A549 (cell line): Measurements from ENCODE around the gene RPS15. TPM values are rescaled to one million over a fixed set of nuclear protein-coding genes. Genes with fewer than 3 reads are reported as not detected.
"Not testable (repeated sequence)": the region's sequence is repeated elsewhere in the genome, so short reads cannot be mapped to it uniquely, and the experiment has no call there.

ENCODE experiments used
- ATAC-seq, 2 experiments: fragments of 200-7000 bp in 1 of 2; fragments of >200 bp in 1 of 2; cut with Nextera tagmentation in 1 of 2; cut with Tn5 transposase in 1 of 2; 3 replicates each; pipeline versions ENCODE4 v1.8.0 to v1.9.1; 2018 to 2020; ENCODE audit warnings: mild to moderate bottlenecking in 1 of 2, moderate library complexity in 1 of 2
- CTCF ChIA-PET: fragments of 300-600 bp; sonication (Branson Sonifier 250); formaldehyde crosslinking; extraction: SDS; loops from one replicate; lab custom pipeline; 2021; ENCODE audit warnings: antibody characterized with exemption, inconsistent platforms; lab: Yijun Ruan, JAX
- POLR2A ChIA-PET: fragments of 350-600 bp; formaldehyde crosslinking; extraction: SDS; loops from one replicate; lab custom pipeline; 2021; ENCODE audit warnings: antibody characterized with exemption, inconsistent platforms; lab: Yijun Ruan, JAX
- DNase-seq, 2 experiments: peaks; one replicate each; pipeline versions ENCODE4 v3.0.0 to v3.0.0-alpha.2; 2011 to 2016; ENCODE audit warnings: low read depth in 1 of 2, low spot score in 1 of 2
- FAIRE-seq: peaks from 2 replicates; lab custom pipeline; 2011; peaks lifted over from hg19 to GRCh38; lab: Jason Lieb, UNC
- H3K27ac ChIP-seq, 2 experiments: fragments of >200 bp; sonication (Bioruptor Twin); formaldehyde crosslinking; 3 replicates each; pipeline ENCODE4 v1.5.1; 2016 to 2017
- H3K4me1 ChIP-seq: fragments of >200 bp; sonication (Bioruptor Twin); formaldehyde crosslinking; 3 replicates; pipeline ENCODE4 v1.6.1; 2016
- H3K4me2 ChIP-seq: fragments of >200 bp; sonication (Bioruptor Twin); formaldehyde crosslinking; 3 replicates; pipeline ENCODE4 v1.6.1; 2016
- H3K4me3 ChIP-seq: fragments of >200 bp; sonication (Bioruptor Twin); formaldehyde crosslinking; 3 replicates; pipeline ENCODE4 v1.5.1; 2016
- H3K9me3 ChIP-seq: fragments of >200 bp; sonication (Bioruptor Twin); formaldehyde crosslinking; 3 replicates; pipeline ENCODE4 v1.6.1; 2016
- BHLHE40 ChIP-seq: IDR thresholded peaks from 2 replicates; pipeline ENCODE4 v1.6.1; 2012; ENCODE audit warnings: low read depth, low read length, inconsistent platforms
- CBX8 ChIP-seq: fragments of 200-600 bp; sonication (generic); IDR thresholded peaks from 2 replicates; pipeline ENCODE4 v1.6.1; 2016
- CEBPB ChIP-seq, 2 experiments: fragments of >200 bp in 1 of 2; sonication (Bioruptor Twin) in 1 of 2; formaldehyde crosslinking in 1 of 2; IDR thresholded peaks; 2 replicates each; pipeline ENCODE4 v1.6.1; 2012 to 2016
- EHF ChIP-seq: fragments of 250-450 bp; sonication (Bioruptor Pico); IDR thresholded peaks from 2 replicates; pipeline ENCODE4 v1.5.0; 2020; ENCODE audit warnings: mild to moderate bottlenecking
- EHMT2 ChIP-seq: fragments of 200-600 bp; sonication (generic); IDR thresholded peaks from 2 replicates; pipeline ENCODE4 v1.6.1; 2016; ENCODE audit warnings: antibody characterized with exemption, low read depth, mild to moderate bottlenecking, moderate library complexity
- ESRRA ChIP-seq: fragments of 150-350 bp; IDR thresholded peaks from 2 replicates; pipeline ENCODE4 v1.6.1; 2014; ENCODE audit warnings: mild to moderate bottlenecking, low read length, borderline replicate concordance
- FOSB ChIP-seq: fragments of 250-450 bp; sonication (Bioruptor Pico); IDR thresholded peaks from 2 replicates; pipeline ENCODE4 v1.5.0; 2020; ENCODE audit warnings: mild to moderate bottlenecking, moderate library complexity
- GATA3 ChIP-seq: IDR thresholded peaks from 2 replicates; pipeline ENCODE4 v1.6.1; 2012; ENCODE audit warnings: borderline replicate concordance
- HDAC2 ChIP-seq: fragments of 200-600 bp; sonication (generic); IDR thresholded peaks from 2 replicates; pipeline ENCODE4 v1.6.1; 2016
- HOXA7 ChIP-seq: fragments of 250-450 bp; sonication (Bioruptor Pico); IDR thresholded peaks from 2 replicates; pipeline ENCODE4 v1.5.0; 2020; ENCODE audit warnings: mild to moderate bottlenecking, moderate library complexity
- HOXB13 ChIP-seq: fragments of 250-450 bp; sonication (Bioruptor Pico); IDR thresholded peaks from 2 replicates; pipeline ENCODE4 v1.5.0; 2020; ENCODE audit warnings: low read depth, mild to moderate bottlenecking, moderate library complexity
- HOXB5 ChIP-seq: fragments of 250-450 bp; sonication (Bioruptor Pico); IDR thresholded peaks from 2 replicates; pipeline ENCODE4 v1.5.0; 2020; ENCODE audit warnings: mild to moderate bottlenecking, moderate library complexity
- JUN ChIP-seq, 2 experiments: fragments of >200 bp; sonication (Bioruptor Twin); formaldehyde crosslinking; IDR thresholded peaks; 2 replicates in 1 of 2; 3 replicates in 1 of 2; pipeline ENCODE4 v1.6.1; 2016 to 2017
- RAD21 ChIP-seq, 2 experiments: fragments of >200 bp in 1 of 2; sonication (Bioruptor Twin) in 1 of 2; formaldehyde crosslinking in 1 of 2; IDR thresholded peaks in 1 of 2; conservative IDR thresholded peaks in 1 of 2; 2 replicates in 1 of 2; 3 replicates in 1 of 2; pipeline ENCODE4 v1.6.1; 2012 to 2018; ENCODE audit warnings: inconsistent platforms in 1 of 2
- RNF2 ChIP-seq: fragments of 200-600 bp; sonication (generic); IDR thresholded peaks from 2 replicates; pipeline ENCODE4 v1.6.1; 2016; ENCODE audit warnings: low read depth, mild to moderate bottlenecking, antibody characterized with exemption, moderate library complexity, borderline replicate concordance
- SMC3 ChIP-seq: fragments of >200 bp; sonication (Bioruptor Twin); formaldehyde crosslinking; IDR thresholded peaks from 3 replicates; pipeline ENCODE4 v1.6.1; 2018; ENCODE audit warnings: inconsistent platforms
- SREBF2 ChIP-seq: fragments of 450-650 bp; IDR thresholded peaks from 2 replicates; pipeline ENCODE4 v1.6.1; 2014; ENCODE audit warnings: mild to moderate bottlenecking, moderate library complexity
- ZSCAN20 ChIP-seq: fragments of 250-450 bp; sonication (Bioruptor Pico); IDR thresholded peaks from 2 replicates; pipeline ENCODE4 v1.8.0; 2022; ENCODE audit warnings: mild to moderate bottlenecking, moderate library complexity
- WGBS: methylation state at CpG from one replicate; pipeline ENCODE4 v1.1.6; 2017; ENCODE audit errors: missing lambda C conversion rate; 5-methylcytosine and 5-hydroxymethylcytosine counted together
- polyA plus RNA-seq, 4 experiments: library from polyadenylated mRNA; depleted of rRNA in 3 of 4; stranded (reverse); fragments of >200 nt; fragmentation: RNase III in 1 of 4; extraction: RNeasy Plus Mini Kit Qiagen cat#74134 plus additional on column Dnase treatment in 1 of 4; gene quantifications; 2 replicates in 3 of 4; 3 replicates in 1 of 4; pipeline ENCODE4 v1.2.3, GENCODE V29; 2011 to 2017
- TF ChIP-seq, protein P1 (sequence below): fragments of >200 bp; sonication (Bioruptor Twin); formaldehyde crosslinking; IDR thresholded peaks from 2 replicates; pipeline ENCODE4 v1.6.1; 2016
- TF ChIP-seq, protein P2 (sequence below): fragments of 450-650 bp; IDR thresholded peaks from 2 replicates; pipeline ENCODE4 v1.6.1; 2014; ENCODE audit warnings: antibody characterized with exemption
- TF ChIP-seq, protein P3 (sequence below): fragments of 250-450 bp; sonication (Bioruptor Pico); IDR thresholded peaks from 2 replicates; pipeline ENCODE4 v1.5.0; 2020; ENCODE audit warnings: low read depth, mild to moderate bottlenecking, moderate library complexity
- TF ChIP-seq, protein P4 (sequence below): IDR thresholded peaks from 2 replicates; pipeline ENCODE4 v1.6.1; 2012
- TF ChIP-seq, protein P5 (sequence below): IDR thresholded peaks from 2 replicates; pipeline ENCODE4 v1.6.1; 2012; ENCODE audit warnings: low read depth, borderline replicate concordance
- TF ChIP-seq, protein P6 (sequence below): fragments of 200-600 bp; sonication (generic); IDR thresholded peaks from 2 replicates; pipeline ENCODE4 v1.6.1; 2016; ENCODE audit warnings: antibody characterized with exemption, mild to moderate bottlenecking, moderate library complexity
- TF ChIP-seq, protein P7 (sequence below): IDR thresholded peaks from 2 replicates; pipeline ENCODE4 v1.6.1; 2012

Gene RPS15
- polyA plus RNA-seq, 2 of the 4 experiments (the other 2 are of a cell fraction): 525 to 1,458 TPM

DNA sequence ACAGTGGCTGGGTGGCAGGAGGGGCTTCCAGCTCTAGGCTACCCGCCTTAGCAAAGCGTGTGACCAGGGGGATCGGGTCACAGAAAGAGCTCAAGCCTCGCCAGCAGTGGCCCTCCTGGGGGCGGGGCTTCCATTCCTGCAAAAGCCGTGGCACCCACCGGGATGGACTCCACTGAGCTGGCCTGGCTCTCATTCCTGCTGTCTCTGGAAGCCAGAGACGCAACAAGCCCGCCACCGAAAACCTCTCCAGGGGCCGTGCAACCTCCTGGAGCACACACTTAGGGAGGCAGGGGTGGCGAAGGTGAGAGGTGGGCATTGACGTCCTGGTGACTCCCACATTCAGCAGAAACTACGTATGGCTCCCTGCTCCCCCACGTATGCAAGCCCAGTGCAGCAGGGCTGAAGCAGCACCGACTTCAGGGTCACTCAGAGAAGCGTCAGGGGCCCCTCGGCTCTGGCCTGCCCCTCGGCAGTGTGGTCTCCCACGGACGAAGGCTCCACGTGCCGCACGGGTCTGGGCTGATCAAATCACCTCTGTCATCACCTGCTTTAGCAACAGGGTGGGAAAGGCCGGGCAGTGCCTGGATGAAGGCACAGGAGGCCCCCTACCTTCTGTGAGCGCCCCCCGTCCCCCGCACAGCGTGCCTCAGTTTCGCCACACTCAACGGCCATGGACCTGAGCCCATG lies 37.7 kb downstream of the RPS15 start:
- Histone ChIP-seq H3K4me1 (peaks cover 11% of the 10 kb centered on the region; the same call in 2 of the 3 replicates), H3K9me3 (no peaks in the 10 kb centered on the region), H3K27ac (no peak overlapping the region), H3K4me2 (no peak overlapping the region), H3K4me3 (no peak overlapping the region)
- WGBS: 94% methylated on average over 11 of the region's 31 CpGs
- ChIA-PET POLR2A (interaction anchor here (0.6 kb wide), 1 partner anchor 15 kb away, joined by 3 read pairs; the partner anchor contains the start of genes PCSK4 and REEP6), CTCF (no interaction called here)
- TF ChIP-seq, protein P1, sequence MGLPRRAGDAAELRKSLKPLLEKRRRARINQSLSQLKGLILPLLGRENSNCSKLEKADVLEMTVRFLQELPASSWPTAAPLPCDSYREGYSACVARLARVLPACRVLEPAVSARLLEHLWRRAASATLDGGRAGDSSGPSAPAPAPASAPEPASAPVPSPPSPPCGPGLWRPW: no peak
- TF ChIP-seq RAD21 (conservative IDR thresholded peaks at IDR 0.05 in 1 of 2, IDR thresholded peaks at IDR 0.05 in 1 of 2) (no peak), RNF2 (no peak), EHMT2 (no peak), BHLHE40 (no peak), ZSCAN20 (CRISPR knock-in tag) (no peak), CEBPB (IDR thresholded peaks at IDR 0.05) (no peak), EHF (CRISPR knock-in tag) (no peak), HDAC2 (no peak), SMC3 (no peak), SREBF2 (no peak), GATA3 (no peak), HOXB13 (no peak), CBX8 (no peak)
- TF ChIP-seq, protein P2, sequence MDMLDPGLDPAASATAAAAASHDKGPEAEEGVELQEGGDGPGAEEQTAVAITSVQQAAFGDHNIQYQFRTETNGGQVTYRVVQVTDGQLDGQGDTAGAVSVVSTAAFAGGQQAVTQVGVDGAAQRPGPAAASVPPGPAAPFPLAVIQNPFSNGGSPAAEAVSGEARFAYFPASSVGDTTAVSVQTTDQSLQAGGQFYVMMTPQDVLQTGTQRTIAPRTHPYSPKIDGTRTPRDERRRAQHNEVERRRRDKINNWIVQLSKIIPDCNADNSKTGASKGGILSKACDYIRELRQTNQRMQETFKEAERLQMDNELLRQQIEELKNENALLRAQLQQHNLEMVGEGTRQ: no peak
- TF ChIP-seq, protein P3, sequence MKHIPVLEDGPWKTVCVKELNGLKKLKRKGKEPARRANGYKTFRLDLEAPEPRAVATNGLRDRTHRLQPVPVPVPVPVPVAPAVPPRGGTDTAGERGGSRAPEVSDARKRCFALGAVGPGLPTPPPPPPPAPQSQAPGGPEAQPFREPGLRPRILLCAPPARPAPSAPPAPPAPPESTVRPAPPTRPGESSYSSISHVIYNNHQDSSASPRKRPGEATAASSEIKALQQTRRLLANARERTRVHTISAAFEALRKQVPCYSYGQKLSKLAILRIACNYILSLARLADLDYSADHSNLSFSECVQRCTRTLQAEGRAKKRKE (CRISPR knock-in tag): no peak
- TF ChIP-seq, protein P4, sequence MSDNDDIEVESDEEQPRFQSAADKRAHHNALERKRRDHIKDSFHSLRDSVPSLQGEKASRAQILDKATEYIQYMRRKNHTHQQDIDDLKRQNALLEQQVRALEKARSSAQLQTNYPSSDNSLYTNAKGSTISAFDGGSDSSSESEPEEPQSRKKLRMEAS: no peak
- TF ChIP-seq, protein P5, sequence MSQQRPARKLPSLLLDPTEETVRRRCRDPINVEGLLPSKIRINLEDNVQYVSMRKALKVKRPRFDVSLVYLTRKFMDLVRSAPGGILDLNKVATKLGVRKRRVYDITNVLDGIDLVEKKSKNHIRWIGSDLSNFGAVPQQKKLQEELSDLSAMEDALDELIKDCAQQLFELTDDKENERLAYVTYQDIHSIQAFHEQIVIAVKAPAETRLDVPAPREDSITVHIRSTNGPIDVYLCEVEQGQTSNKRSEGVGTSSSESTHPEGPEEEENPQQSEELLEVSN: no peak
- ATAC-seq: no peak
- no peak for FAIRE-seq
- DNase-seq: no peak

DNA sequence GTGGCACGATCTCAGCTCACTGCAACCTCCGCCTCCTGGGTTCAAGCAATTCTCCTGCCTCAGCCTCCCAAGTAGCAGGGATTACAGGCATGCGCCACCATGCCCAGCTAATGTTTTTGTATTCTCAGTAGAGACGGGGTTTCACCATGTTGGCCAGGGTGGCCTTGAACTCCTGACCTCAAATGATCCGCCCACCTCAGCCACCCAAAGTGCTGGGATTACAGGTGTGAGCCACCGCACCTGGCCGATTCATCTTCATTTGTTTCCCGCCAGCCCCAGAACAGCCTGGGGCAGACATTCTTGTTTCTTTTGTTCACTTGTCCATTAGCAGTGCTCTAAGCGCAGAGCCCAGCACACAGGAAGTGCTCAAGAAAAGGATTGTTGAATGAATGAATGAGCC lies 38.9 kb downstream of the RPS15 start:
- CTCF ChIA-PET: interaction anchor here (1.6 to 2.2 kb wide), 2 partner anchors 28 to 31 kb away, joined by 4 to 6 read pairs; no protein-coding TSS in a partner anchor
- DNase-seq, ATAC-seq, H3K4me2 ChIP-seq, H3K27ac ChIP-seq, H3K9me3 ChIP-seq, H3K4me3 ChIP-seq, FAIRE-seq, POLR2A ChIA-PET: not testable (repeated sequence)
- H3K4me1 ChIP-seq: peaks cover 11% of the 10 kb centered on the region; the same call in 2 of the 3 replicates
- 94% methylated on average over 8 of the region's 9 CpGs for WGBS

DNA sequence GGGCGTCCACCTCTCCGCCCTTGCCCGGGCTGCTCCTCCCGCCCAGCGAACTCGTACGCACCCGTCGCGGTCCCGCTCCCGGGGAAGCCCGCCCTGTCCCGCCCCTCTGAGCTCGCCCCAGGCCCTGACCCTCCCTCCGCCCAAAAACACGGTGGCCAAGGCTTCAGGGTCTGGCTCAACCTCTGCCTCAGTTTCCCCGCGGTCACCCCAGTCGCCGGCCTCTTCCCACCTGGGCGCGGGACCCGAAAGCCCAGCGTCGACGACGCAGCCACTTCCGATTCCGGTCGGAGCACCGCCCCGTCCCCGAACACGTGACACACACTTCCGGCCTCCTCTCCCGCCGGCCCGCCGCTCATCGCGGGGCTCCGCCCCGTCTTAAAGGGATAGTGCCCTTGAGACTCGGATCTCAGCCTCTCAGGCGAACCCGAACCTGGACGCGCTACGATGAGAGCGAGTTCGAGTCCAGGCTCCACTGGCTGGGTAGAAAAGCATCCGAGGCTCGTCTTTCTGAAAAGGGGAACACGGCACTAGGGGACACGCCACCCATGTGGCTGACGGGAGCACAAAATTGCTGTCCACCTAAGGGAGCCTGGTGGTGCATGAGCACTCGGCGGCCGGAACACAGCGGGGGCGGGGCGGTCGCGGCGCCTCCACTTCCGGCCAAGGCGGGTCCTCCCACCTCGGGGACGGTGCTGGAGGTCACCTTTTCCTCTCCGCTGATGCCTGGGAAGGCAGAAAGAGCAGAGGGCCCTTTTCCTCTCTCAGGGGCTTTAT lies 40.9 kb downstream of the RPS15 start, which contains the start of gene C19orf25:
TSS of gene C19orf25 (minus strand) at position 282 of the 774 bp plus-strand sequence. CDS start 312 bp downstream, outside the sequence.
- FAIRE-seq (peak; percentile 51), ATAC-seq (peak; percentile 89 to 95), DNase-seq (peak; percentile 84 to 93)
- POLR2A ChIA-PET: no interaction called here
- Histone ChIP-seq H3K4me1 (peaks cover 11% of the 10 kb centered on the region; the same call in 2 of the 3 replicates), H3K9me3 (no peaks in the 10 kb centered on the region), H3K27ac (peak within 1 kb of the TSS; percentile 88 to 95), H3K4me2 (peak within 1 kb of the TSS; percentile 90), H3K4me3 (peak within 1 kb of the TSS; percentile 95)
- WGBS: 2% methylated on average over 31 of the region's 71 CpGs
- CTCF ChIA-PET: no interaction called here
- no peak for TF ChIP-seq ESRRA
- peak; percentile 34 to 66; a peak in 2 of 5 replicates for TF ChIP-seq JUN (IDR thresholded peaks at IDR 0.05)
- no peak for TF ChIP-seq HOXA7 (CRISPR knock-in tag)
- no peak for TF ChIP-seq FOSB (CRISPR knock-in tag)
- peak; percentile 43; the same call in 1 of the 2 replicates for TF ChIP-seq HOXB5 (CRISPR knock-in tag)
- TF ChIP-seq HDAC2: 0 out of 2 replicates have a peak, but pooled peaks have one; percentile 29
- TF ChIP-seq, protein P6, sequence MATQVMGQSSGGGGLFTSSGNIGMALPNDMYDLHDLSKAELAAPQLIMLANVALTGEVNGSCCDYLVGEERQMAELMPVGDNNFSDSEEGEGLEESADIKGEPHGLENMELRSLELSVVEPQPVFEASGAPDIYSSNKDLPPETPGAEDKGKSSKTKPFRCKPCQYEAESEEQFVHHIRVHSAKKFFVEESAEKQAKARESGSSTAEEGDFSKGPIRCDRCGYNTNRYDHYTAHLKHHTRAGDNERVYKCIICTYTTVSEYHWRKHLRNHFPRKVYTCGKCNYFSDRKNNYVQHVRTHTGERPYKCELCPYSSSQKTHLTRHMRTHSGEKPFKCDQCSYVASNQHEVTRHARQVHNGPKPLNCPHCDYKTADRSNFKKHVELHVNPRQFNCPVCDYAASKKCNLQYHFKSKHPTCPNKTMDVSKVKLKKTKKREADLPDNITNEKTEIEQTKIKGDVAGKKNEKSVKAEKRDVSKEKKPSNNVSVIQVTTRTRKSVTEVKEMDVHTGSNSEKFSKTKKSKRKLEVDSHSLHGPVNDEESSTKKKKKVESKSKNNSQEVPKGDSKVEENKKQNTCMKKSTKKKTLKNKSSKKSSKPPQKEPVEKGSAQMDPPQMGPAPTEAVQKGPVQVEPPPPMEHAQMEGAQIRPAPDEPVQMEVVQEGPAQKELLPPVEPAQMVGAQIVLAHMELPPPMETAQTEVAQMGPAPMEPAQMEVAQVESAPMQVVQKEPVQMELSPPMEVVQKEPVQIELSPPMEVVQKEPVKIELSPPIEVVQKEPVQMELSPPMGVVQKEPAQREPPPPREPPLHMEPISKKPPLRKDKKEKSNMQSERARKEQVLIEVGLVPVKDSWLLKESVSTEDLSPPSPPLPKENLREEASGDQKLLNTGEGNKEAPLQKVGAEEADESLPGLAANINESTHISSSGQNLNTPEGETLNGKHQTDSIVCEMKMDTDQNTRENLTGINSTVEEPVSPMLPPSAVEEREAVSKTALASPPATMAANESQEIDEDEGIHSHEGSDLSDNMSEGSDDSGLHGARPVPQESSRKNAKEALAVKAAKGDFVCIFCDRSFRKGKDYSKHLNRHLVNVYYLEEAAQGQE: no peak
- TF ChIP-seq, protein P7, sequence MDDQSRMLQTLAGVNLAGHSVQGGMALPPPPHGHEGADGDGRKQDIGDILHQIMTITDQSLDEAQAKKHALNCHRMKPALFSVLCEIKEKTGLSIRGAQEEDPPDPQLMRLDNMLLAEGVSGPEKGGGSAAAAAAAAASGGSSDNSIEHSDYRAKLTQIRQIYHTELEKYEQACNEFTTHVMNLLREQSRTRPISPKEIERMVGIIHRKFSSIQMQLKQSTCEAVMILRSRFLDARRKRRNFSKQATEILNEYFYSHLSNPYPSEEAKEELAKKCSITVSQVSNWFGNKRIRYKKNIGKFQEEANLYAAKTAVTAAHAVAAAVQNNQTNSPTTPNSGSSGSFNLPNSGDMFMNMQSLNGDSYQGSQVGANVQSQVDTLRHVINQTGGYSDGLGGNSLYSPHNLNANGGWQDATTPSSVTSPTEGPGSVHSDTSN: peak; percentile 66
- TF ChIP-seq BHLHE40: no peak
